B cell (primary cell): Measurements from ENCODE around the gene CPEB3. TPM values are rescaled to one million over a fixed set of nuclear protein-coding genes. Genes with fewer than 3 reads are reported as not detected.
"Not testable (repeated sequence)": the region's sequence is repeated elsewhere in the genome, so short reads cannot be mapped to it uniquely, and the experiment has no call there.

Experiments
- ATAC-seq: fragments of 200-7000 bp; cut with Tn5 transposase; one replicate; pipeline ENCODE4 v1.10.0; 2021; ENCODE audit warnings: low read depth, mild to moderate bottlenecking, moderate number of reproducible peaks, moderate library complexity
- CTCF ChIA-PET: fragments of 350-600 bp; sonication (Branson Sonifier 250); formaldehyde crosslinking; loops from one replicate; lab custom pipeline; 2021; ENCODE audit warnings: antibody characterized with exemption, inconsistent platforms; lab: Charles Lee
- POLR2A ChIA-PET: fragments of 350-600 bp; sonication (Branson Sonifier 250); formaldehyde crosslinking; loops from one replicate; lab custom pipeline; 2021; ENCODE audit warnings: antibody characterized with exemption; lab: Charles Lee
- DNase-seq: peaks from one replicate; pipeline ENCODE4 v3.0.0; 2013
- H2AFZ ChIP-seq: 2 replicates; pipeline ENCODE4 v1.6.1; 2012; ENCODE audit warnings: mild to moderate bottlenecking, low read depth, low read length; ENCODE audit not compliant: insufficient read depth, poor library complexity, severe bottlenecking
- H3K27ac ChIP-seq, 2 donors: 1 replicate in 1 of 2; 2 replicates in 1 of 2; pipeline ENCODE4 v1.5.1; 2012 to 2013; ENCODE audit warnings: low read length in 2 of 2, mild to moderate bottlenecking in 2 of 2, moderate library complexity in 1 of 2
- H3K27me3 ChIP-seq, 4 experiments: fragments of 200-600 bp in 1 of 4; sonication (generic) in 1 of 4; replicated peaks in 1 of 4; 1 replicate in 2 of 4; 2 replicates in 2 of 4; pipeline versions ENCODE4 v1.6.1 to v1.7.0; 2013 to 2016; ENCODE audit warnings: low read length in 3 of 4, mild to moderate bottlenecking in 2 of 4, mixed read lengths in 1 of 4, moderate library complexity in 1 of 4; ENCODE audit not compliant: insufficient read depth in 4 of 4, control insufficient read depth in 3 of 4; ENCODE audit errors: control extremely low read depth in 1 of 4
- H3K36me3 ChIP-seq, 2 experiments: replicated peaks in 1 of 2; 1 replicate in 1 of 2; 2 replicates in 1 of 2; pipeline versions ENCODE4 v1.6.1 to v1.7.1; 2013; ENCODE audit warnings: low read length in 1 of 2; ENCODE audit not compliant: insufficient read depth in 2 of 2, control insufficient read depth in 1 of 2; ENCODE audit errors: control extremely low read depth in 1 of 2, extremely low read depth in 1 of 2
- H3K4me1 ChIP-seq, 2 donors: fragments of 200-600 bp in 1 of 2; sonication (generic) in 1 of 2; 1 replicate in 1 of 2; 2 replicates in 1 of 2; pipeline versions ENCODE4 v1.5.1 to v1.6.1; 2013 to 2017; ENCODE audit warnings: low read length in 2 of 2; ENCODE audit not compliant: control insufficient read depth in 2 of 2, insufficient read depth in 2 of 2
- H3K4me2 ChIP-seq: replicated peaks from 2 replicates; pipeline ENCODE3; 2012; ENCODE audit warnings: mild to moderate bottlenecking, low read depth, low read length; ENCODE audit not compliant: poor library complexity, severe bottlenecking
- H3K4me3 ChIP-seq, 5 experiments: fragments of 200-600 bp in 1 of 5; sonication (generic) in 1 of 5; 1 replicate in 3 of 5; 2 replicates in 2 of 5; pipeline versions ENCODE4 v1.5.1 to v1.7.0; 2011 to 2016; ENCODE audit warnings: low read length in 4 of 5, mild to moderate bottlenecking in 4 of 5, low read depth in 2 of 5, control low read depth in 1 of 5, moderate library complexity in 1 of 5; ENCODE audit not compliant: insufficient read depth in 1 of 5; ENCODE audit errors: control extremely low read depth in 1 of 5, extremely low read depth in 1 of 5
- H3K79me2 ChIP-seq: fragments of 200-600 bp; sonication (generic); one replicate; pipeline ENCODE4 v1.6.0; 2016; ENCODE audit warnings: low read length; ENCODE audit not compliant: control insufficient read depth, insufficient read depth
- H3K9ac ChIP-seq: fragments of 200-600 bp; sonication (generic); 2 replicates; pipeline ENCODE4 v1.6.1; 2017; ENCODE audit warnings: mild to moderate bottlenecking, low read length, moderate library complexity
- H3K9me3 ChIP-seq, 3 donors: one replicate each; pipeline versions ENCODE4 v1.6.1 to v1.7.1; 2013; ENCODE audit warnings: low read length in 2 of 3; ENCODE audit not compliant: control insufficient read depth in 2 of 3, insufficient read depth in 1 of 3; ENCODE audit errors: control extremely low read depth in 1 of 3
- H4K20me1 ChIP-seq: 2 replicates; pipeline ENCODE4 v1.6.0; 2012; ENCODE audit warnings: mild to moderate bottlenecking, low read length; ENCODE audit not compliant: insufficient read depth, control insufficient read depth, poor library complexity, severe bottlenecking
- H3K27ac Mint-ChIP-seq: one replicate; pipeline ENCODE4 v1.8.0; 2021; ENCODE audit warnings: mixed read lengths
- H3K27me3 Mint-ChIP-seq: one replicate; pipeline ENCODE4 v1.8.0; 2021; ENCODE audit warnings: mixed read lengths
- H3K4me1 Mint-ChIP-seq: one replicate; pipeline ENCODE4 v1.8.0; 2021; ENCODE audit warnings: mixed read lengths
- H3K4me3 Mint-ChIP-seq: one replicate; pipeline ENCODE4 v1.8.0; 2021; ENCODE audit warnings: mixed read lengths
- H3K9me3 Mint-ChIP-seq: one replicate; pipeline ENCODE4 v1.8.0; 2022; ENCODE audit warnings: mixed read lengths; ENCODE audit not compliant: insufficient read depth
- EZH2 ChIP-seq: IDR thresholded peaks from 2 replicates; pipeline ENCODE4 v1.6.1; 2012; ENCODE audit warnings: borderline replicate concordance, low read depth, mild to moderate bottlenecking, moderate library complexity, low read length; ENCODE audit not compliant: insufficient read depth, poor library complexity, severe bottlenecking
- WGBS: methylation state at CpG from one replicate; pipeline ENCODE4 v1.1.5; 2013; ENCODE audit warnings: missing lambda C conversion rate; ENCODE audit not compliant: insufficient coverage; 5-methylcytosine and 5-hydroxymethylcytosine counted together
- intact Hi-C: fragments of 100-400 bp; cut with micrococcal nuclease; formaldehyde crosslinking; loops from one replicate; pipeline ENCODE4 v1.10.0; 2022
- polyA plus RNA-seq: library from polyadenylated mRNA; depleted of rRNA; stranded (reverse); fragments of >200 nt; gene quantifications from 2 replicates; pipeline ENCODE4 v1.2.3, GENCODE V29; 2012
- total RNA-seq, 2 donors: library from RNA; stranded (reverse); fragments of 120-200 nt in 1 of 2; gene quantifications; 1 replicate in 1 of 2; 2 replicates in 1 of 2; pipeline versions ENCODE4 v1.2.3 to v1.2.4, GENCODE V29; 2013 to 2022
- TF ChIP-seq, protein P1 (sequence below): fragments of 200-600 bp; IDR thresholded peaks from one replicate; pipeline ENCODE4 v1.8.0; 2022; ENCODE audit warnings: antibody characterized with exemption, mild to moderate bottlenecking

Gene CPEB3
- total and polyA plus RNA-seq, 2 donors (not counting 1 experiment from before 2014, with no cell fraction given): 1.6 to 6.7 TPM

DNA sequence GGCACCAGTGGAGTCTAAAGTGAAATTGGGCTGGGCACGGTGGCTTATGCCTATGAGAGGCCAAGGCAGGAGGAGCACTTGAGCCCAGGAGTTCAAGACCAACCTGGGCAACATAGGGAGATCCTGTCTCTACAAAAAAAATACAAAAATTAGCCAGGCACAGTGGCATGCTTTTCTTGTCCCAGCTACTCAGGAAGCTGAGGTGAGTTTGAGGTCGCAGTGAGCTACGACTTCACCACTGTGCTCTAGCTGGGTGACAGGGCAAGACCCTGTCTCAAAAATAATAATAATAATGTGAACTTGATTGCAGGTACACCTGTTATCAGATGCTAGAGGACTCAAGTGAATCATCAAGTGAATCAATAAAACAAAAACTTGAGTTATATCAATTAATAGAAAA is 259.3 kb downstream of the CPEB3 start:
- Histone ChIP-seq H3K36me3 (peaks cover 11 to 43% of the 10 kb centered on the region in 2 experiments), H3K4me1 (no peaks in the 10 kb centered on the region), H3K27ac (no peak overlapping the region), H3K27me3 (no peaks in the 10 kb centered on the region), H4K20me1 (no peaks in the 10 kb centered on the region), H3K9me3 (no peaks in the 10 kb centered on the region), H2AFZ (no peak overlapping the region), H3K9ac (no peak overlapping the region), H3K4me3 (no peak overlapping the region), H3K79me2 (no peaks in the 10 kb centered on the region), H3K4me2 (no peak overlapping the region)
- Mint-ChIP-seq H3K27me3 (no peaks in the 10 kb centered on the region), H3K9me3 (no peaks in the 10 kb centered on the region), H3K4me1 (no peaks in the 10 kb centered on the region), H3K27ac (no peak overlapping the region), H3K4me3 (no peak overlapping the region)
- 100% methylated on average over 1 of the region's 3 CpGs for WGBS
- TF ChIP-seq, protein P1, sequence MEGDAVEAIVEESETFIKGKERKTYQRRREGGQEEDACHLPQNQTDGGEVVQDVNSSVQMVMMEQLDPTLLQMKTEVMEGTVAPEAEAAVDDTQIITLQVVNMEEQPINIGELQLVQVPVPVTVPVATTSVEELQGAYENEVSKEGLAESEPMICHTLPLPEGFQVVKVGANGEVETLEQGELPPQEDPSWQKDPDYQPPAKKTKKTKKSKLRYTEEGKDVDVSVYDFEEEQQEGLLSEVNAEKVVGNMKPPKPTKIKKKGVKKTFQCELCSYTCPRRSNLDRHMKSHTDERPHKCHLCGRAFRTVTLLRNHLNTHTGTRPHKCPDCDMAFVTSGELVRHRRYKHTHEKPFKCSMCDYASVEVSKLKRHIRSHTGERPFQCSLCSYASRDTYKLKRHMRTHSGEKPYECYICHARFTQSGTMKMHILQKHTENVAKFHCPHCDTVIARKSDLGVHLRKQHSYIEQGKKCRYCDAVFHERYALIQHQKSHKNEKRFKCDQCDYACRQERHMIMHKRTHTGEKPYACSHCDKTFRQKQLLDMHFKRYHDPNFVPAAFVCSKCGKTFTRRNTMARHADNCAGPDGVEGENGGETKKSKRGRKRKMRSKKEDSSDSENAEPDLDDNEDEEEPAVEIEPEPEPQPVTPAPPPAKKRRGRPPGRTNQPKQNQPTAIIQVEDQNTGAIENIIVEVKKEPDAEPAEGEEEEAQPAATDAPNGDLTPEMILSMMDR: no peak
- no peak for TF ChIP-seq EZH2
- intact Hi-C loops: no loop called here
- ATAC-seq: no peak
- DNase-seq: no peak
- ChIA-PET CTCF (no interaction called here), POLR2A (no interaction called here)

DNA sequence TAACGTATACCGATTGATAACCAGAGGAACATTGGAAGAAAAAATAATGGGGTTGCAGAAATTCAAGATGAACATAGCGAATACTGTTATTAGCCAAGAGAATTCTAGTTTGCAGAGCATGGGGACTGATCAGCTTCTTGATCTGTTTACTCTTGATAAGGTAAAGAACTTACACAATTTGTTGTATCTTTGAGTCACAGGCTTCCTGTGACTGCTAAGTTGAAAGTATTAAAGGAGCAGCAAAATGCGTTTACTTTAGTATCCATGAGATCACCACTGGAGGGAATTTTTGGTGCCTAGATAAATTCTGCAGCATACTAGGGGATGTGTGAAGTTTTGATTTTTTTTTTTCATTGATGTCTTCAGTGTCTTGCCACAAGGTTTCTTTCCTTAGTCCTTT is 263.7 kb downstream of the CPEB3 start:
- TF ChIP-seq EZH2: no peak
- TF ChIP-seq, protein P1: no peak
- Histone ChIP-seq H3K9ac (no peak overlapping the region), H3K9me3 (no peaks in the 10 kb centered on the region), H3K36me3 (peaks cover 15 to 80% of the 10 kb centered on the region in 2 experiments), H3K4me3 (no peak overlapping the region), H4K20me1 (no peaks in the 10 kb centered on the region), H2AFZ (no peak overlapping the region), H3K4me2 (no peak overlapping the region), H3K4me1 (no peaks in the 10 kb centered on the region), H3K27me3 (no peaks in the 10 kb centered on the region), H3K79me2 (no peaks in the 10 kb centered on the region), H3K27ac (no peak overlapping the region)
- CTCF ChIA-PET: no interaction called here
- H3K4me1 Mint-ChIP-seq: no peaks in the 10 kb centered on the region
- POLR2A ChIA-PET: no interaction called here
- ATAC-seq (no peak), DNase-seq (no peak)
- WGBS: 94% methylated on average over 4 of the region's 4 CpGs
- H3K27ac Mint-ChIP-seq: no peak overlapping the region
- no peak overlapping the region for H3K4me3 Mint-ChIP-seq
- intact Hi-C loops: no loop called here
- no peaks in the 10 kb centered on the region for H3K9me3 Mint-ChIP-seq
- no peaks in the 10 kb centered on the region for H3K27me3 Mint-ChIP-seq

DNA sequence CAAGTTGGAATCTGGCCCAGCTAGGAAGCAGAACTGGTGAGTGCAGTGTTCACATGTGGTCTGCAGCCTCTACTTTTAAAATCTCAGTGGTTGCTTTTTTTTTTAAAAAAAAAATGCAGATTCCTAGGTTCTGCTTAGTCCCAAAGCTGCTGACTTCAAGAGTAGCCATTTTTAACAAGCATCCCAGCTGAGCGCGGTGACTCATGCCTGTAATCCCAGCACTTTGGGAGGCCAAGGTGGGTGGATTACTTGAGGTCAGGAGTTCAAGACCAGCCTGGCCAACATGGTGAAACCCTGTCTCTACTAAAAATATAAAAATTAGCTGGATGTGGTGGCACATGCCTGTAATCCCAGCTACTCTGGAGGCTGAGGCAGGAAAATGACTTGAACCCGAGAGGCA is 265.5 kb downstream of the CPEB3 start:
- H3K4me3 ChIP-seq, DNase-seq, H3K27ac Mint-ChIP-seq, H3K4me2 ChIP-seq, H4K20me1 ChIP-seq, H3K4me1 ChIP-seq, CTCF ChIA-PET, H3K27me3 ChIP-seq, H3K79me2 ChIP-seq, ATAC-seq, H2AFZ ChIP-seq, H3K9ac ChIP-seq, H3K27ac ChIP-seq, POLR2A ChIA-PET, H3K4me3 Mint-ChIP-seq, intact Hi-C loops, H3K9me3 ChIP-seq, H3K27me3 Mint-ChIP-seq, H3K9me3 Mint-ChIP-seq, H3K4me1 Mint-ChIP-seq: not testable (repeated sequence)
- H3K36me3 ChIP-seq: peaks cover 15 to 85% of the 10 kb centered on the region in 2 experiments
- no CpG with 5 or more reads among the region's 3 CpGs for WGBS
